ENCODE measurements around the gene ATG2B.

Gene ATG2B

DNA sequence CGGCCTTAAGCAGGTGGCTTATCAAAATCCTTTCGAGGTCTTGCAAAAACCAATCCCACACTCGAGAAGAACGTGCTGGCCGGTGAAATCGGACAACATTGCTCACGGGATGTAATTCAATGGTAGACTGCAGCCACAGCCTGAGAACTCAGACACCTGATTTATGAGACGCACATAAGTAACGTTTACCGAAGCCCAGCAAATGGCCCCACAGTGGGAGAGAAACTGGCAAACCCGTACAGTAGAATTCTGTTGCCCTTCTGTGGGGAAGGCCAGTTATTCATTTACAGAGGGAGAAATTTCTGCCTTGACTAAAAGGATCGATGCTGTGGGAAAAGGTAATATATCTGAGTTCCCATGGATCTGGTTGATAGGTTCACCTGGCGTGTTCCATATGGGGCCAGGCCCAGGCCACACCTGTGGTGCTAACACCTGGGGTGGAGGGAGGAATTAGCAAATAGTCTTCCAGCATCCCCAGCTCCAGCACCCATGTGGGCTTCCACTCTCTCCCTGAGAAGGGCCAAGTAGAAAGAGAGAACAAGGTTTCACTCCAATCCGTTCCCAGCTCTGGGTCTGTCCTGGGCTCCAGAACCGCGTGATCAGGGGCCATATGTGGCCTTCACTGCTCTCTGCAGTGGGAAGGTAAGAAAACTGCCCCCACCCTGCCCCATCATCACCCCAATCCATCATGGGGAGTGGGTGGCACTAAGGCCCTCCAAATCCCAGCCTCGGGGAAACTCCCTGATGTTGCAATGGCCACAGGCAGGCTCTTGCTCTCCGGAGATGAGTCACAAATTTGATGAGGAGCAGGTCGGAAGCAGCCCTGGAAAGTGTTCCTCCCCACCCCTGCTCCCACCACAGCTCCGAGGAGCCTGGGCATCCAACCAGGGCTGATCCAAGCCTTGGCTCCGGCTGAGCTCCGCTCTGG lies 94.4 kb downstream of the ATG2B start:
- peak in 1 of 2 donors; percentile 29 for DNase-seq

DNA sequence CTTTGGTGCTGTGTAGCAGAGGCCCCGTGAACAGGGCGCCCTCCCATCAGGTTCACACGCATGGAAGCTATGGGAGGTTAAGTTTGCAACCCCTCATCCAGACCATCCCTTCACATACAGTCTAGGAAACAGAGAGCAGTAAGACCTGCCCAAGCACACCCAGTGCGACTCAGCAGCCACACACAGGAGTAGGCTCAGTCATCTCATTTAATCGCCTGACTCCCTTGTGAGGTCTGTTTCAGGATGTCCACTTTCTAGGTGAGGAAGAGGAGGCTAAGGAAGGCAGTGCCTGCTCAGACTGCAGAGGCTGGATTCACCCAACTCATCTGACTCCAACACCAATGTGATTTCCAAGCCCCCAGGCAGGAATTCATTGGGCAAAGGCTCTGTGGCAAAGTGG lies 95.2 kb downstream of the ATG2B start:
- DNase-seq: no peak

DNA sequence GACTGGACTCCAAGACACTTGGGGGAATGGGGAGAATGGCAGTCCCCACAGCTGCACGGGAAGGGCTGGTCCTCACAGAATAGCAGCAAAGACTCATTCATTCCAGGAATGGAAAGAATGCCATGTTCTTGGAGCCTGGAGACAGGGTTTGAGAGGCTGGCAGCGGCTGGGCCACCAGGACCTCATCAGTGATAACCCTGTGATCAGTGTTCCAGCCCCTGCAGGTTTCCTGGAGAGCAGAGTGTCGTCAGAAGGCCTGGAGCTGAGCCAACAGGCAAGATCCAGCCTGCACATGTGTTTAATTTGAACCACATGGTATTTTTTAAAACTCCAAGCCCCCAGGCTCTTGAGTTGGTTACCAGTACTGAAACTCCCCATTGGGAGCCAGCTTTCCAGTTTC lies 95.8 kb downstream of the ATG2B start:
- DNase-seq: no peak

DNA sequence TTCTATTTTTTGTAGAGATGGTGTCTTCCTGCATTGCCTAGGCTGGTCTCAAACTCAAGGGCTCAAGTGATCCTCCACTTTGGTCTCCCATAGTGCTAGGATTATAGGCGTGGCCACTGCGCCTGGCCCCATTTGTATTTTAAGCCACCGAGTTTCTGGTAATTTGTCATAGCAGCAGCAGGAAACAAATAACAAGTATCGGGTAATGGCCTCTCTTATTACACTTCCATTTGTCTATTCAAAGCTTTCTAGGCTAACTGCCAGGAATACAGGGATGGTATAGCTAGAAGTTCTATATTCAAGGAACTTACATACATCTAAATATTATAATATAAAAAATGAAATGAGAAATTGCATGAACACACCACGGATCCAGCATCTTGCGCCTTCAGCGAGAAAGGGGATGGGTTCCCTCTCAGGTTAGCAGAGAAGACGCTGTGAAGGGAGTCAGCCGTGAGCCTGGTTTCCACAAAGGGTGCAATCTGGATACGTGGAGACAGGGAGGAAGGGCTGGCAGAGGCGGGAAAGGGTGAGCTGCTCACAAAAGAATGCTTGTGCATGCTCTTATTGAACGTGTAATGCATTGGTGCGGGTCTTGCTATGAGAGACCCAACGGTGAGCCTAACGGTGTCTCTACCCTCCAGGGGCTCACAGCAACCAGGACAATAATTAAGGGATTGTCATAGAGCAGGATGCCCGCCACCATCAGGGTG lies 97.6 kb downstream of the ATG2B start:
- no peak for DNase-seq

DNA sequence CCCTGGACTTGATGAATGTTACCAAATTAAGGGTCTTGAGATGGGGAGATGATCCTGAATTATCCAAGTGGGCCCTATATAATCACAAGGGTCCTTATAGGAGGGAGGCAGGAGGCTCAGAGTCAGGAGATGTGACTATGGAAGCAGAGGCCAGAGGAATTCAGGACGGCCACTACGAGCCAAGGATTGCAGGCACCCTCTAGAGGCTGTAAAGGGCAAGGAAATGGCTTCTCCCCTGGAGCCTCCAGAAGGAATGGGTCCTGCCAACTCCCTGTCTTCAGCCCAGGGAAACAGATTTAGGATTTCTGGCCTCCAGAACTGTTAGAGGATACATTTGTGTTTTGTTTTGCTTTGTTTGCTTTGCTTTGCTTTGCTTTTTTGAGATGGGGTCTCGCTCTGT lies 98.3 kb downstream of the ATG2B start:
- DNase-seq: no peak

DNA sequence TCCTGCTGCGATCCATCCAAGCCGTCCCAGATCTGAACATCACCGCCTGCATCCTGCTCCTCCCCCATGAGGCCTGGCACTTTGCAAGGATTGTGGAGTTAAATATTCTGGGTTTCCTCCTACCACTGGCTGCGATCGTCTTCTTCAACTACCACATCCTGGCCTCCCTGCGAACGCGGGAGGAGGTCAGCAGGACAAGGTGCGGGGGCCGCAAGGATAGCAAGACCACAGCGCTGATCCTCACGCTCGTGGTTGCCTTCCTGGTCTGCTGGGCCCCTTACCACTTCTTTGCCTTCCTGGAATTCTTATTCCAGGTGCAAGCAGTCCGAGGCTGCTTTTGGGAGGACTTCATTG lies 99.0 kb downstream of the ATG2B start:
- DNase-seq: no peak

DNA sequence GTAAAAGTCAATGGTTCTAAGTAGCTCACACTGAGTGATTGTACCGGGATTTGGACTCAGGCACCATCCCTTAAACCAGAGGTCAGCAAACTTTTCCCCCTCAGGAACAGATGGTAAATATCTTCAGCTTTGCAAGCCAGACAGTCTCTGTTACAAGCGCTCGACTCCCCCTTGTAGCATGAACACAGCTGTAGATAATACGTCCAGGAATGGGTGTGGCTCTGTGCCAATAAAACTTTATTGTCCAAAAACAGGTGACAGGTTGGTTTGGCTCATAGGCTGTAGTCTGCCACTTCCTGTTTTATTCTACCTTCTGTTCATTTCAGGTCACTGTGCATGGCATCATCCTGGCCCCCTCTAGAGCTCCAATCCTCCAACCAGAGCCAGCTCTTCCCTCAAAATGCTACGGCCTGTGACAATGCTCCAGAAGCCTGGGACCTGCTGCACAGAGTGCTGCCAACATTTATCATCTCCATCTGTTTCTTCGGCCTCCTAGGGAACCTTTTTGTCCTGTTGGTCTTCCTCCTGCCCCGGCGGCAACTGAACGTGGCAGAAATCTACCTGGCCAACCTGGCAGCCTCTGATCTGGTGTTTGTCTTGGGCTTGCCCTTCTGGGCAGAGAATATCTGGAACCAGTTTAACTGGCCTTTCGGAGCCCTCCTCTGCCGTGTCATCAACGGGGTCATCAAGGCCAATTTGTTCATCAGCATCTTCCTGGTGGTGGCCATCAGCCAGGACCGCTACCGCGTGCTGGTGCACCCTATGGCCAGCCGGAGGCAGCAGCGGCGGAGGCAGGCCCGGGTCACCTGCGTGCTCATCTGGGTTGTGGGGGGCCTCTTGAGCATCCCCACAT lies 99.6 kb downstream of the ATG2B start:
- no peak for DNase-seq

DNA sequence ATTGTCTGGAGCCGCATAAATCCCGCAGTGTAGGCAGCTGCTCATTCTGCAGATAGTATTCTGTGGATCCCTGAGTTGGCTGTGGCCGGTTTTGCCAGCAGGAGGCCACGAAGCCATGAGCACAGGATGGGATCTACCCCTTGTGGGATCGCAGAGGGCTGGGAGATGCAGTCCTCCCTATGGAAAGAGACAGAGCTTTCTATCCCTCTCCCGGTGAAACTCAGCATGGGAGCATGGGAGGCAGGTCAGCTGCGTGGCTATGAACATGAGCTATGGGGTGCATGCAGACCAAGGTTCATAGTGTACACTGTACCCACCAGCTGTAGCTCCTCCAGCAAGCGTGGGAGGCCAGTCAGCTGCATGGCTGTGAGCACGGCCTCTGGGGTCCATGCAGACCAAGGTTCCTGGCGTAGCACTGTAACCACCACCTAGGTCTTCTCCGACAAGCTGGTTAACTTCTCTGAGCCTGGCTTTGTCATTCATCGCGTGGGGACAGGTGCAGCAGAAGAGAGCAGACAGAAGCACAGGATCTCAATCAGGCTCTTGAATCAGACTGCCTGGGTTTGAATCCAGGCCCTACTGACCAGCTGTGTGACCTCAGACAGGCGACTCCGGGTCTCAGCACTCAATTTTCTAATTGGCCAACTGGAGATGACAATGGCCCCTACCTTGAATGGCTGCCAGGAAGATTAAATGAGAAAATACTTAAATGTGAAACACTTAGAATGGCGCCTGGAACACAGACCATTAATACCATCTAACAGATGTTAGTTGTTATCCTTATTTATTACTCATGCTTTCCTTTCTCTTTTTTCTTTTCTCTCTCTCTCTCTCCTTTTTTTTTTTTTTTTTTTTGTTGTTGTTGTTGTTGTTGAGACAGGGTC lies 101.1 kb downstream of the ATG2B start:
- DNase-seq: no peak

DNA sequence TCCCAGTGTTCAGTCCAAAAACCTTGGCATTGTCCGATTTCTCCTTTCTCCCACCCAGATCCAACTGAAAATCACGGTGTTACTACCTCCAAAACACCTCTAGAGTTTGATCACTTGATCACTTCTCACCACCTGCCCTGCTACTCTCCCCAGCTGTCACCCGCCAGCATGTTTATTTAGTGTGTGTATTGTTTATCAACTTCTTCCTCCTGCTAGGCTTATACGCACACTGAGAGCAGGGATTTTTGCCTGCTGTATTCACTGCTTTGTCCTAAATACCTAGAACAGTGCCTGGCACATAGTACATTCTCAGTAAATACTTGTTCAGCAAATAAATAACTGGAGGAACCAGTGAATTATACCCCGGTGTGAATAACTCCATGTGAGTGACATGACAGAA lies 102.1 kb downstream of the ATG2B start:
- DNase-seq: no peak

DNA sequence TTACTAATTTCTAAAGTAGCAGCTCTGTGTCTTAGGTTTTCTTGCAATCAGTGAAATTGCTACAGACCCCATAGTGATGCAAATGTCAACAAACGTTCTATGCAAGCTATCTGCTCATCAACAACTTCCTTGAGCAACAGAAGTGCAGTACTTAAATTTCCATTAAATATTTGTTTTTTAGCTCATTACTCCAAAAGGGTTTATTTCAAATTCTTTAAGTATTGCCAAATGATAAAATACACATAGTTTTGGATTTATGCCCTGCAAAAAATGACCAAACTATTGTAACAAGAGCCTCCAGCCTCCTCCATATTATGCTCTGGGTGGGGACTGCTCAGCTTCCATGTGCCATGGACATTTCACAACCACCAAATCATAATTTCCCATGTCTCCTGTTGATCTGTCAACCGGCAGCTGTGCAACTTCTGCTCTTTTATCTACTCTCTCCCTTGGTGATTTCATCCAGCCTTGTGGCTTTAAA lies 102.8 kb downstream of the ATG2B start:
- DNase-seq: peak in 1 of 2 donors; percentile 21

DNA sequence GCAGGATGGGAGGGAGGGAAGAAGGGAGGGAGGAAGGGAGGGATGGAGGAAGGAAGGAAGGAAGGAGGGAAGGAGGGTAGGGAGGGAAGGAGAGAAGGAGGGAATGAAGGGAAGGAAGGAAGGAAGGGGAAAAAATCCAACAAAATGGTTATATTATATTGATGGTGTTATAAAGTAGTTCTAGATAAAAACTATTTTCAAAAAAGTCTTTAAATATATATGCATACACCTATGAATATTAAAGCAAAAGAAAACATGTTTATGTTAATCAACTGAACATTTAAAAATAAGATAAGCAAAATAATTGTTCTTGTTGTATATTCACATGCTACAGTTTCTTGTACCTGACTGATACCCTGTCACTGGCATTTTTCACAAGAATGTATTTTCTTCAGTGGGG lies 105.2 kb downstream of the ATG2B start:
- DNase-seq: no peak

DNA sequence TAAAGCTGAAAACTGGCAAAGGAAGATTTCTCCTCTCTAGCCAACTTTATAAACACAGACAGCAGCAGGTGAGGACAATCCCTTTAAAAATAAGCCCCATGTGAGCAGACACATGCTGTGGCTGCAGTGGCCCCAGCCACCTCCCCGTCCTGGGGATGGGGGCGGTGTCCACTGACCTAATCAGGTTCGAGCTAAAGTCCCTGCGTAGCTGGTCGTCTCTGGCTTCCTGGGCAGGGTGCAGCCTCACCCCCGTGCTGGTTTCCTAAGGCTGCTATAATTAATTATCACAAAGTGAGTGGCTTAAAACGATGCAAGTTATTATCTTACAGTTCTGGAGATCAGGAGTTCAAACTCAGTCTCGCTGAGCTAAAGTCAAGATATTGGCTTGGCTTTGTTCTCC lies 106.1 kb downstream of the ATG2B start:
- no peak for DNase-seq

DNA sequence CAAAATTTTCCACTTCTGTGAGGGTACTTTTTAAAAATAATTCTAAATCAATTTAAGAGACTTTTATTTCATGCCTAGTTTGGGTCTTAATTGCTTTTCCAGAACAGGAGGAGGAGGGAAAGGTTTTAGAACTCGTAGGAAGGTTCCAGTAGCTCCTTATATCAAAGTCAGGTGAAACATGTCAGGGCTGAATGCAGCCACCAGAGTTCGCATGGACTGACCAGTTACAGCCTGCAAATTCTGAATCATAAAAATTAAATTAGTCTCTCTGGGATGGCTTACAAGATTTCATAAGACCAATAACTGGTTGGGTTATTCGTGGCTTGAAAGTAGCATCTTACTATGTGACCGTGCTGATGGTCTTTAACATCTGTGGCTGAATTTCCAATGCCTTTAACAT lies 106.7 kb downstream of the ATG2B start:
- no peak for DNase-seq

DNA sequence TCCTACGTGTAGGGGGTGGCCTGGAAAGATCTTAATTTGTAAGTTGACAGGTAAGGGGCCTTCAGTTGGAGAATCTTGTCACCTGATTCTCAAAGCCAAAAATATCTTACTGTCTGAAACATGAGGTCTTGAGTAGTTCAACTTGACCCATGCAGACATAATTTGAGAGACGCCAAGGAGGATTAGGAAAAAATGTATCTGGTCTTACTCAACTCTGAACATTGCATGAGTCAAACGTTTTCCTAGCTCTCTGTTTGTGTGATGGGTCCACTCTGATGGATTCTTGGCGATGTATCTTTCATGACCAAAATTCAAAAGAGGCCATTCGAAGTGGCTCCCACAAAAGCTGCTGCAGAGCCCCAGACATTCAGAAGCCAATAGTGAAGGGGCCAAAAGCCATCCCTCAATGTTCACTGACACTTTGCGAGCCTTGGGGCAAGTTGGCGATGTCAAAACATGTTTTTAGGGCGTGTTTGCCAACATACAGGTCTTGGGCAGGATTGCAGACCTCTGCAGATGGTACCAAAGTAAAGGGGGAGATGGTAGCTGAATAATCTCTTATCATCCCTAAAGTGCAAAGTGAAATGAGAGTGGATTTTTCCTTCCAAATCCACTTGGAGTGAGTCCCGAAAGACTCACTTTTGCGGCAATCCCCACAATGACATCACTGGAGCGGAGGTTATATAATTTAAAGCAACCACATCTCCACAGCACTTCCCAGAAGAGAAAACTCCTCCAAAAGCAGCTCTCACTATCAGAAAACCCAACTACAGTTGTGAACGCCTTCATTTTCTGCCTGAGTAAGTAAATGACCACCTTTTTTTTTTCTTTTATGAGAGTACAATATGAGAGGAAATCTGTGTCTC lies 107.4 kb downstream of the ATG2B start, which contains the start of gene BDKRB1:
Gene BDKRB1, plus strand, starts transcription at position 710 of the 866 bp plus-strand sequence. CDS start 7,473 bp downstream, outside the sequence.
- DNase-seq: no peak

DNA sequence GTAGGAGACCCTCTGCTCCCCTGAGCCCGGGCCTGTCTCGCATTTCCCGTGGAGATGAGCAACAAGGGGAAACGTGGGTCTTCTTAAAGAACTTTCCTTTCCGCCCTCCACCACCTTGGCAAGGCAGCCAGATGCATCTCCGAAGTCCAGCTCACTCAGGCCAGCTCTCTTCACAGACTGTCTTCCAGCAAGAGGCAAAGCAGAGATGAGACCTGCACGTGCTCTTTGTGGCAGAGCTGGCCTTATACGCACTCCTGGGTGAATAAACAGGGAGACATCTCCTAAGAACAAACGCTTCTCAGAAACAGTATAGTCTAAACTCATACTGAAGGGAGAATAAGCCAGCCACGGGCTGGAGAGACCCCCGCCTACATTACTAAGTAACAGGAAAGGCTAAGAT lies 108.5 kb downstream of the ATG2B start:
- no peak for DNase-seq

DNA sequence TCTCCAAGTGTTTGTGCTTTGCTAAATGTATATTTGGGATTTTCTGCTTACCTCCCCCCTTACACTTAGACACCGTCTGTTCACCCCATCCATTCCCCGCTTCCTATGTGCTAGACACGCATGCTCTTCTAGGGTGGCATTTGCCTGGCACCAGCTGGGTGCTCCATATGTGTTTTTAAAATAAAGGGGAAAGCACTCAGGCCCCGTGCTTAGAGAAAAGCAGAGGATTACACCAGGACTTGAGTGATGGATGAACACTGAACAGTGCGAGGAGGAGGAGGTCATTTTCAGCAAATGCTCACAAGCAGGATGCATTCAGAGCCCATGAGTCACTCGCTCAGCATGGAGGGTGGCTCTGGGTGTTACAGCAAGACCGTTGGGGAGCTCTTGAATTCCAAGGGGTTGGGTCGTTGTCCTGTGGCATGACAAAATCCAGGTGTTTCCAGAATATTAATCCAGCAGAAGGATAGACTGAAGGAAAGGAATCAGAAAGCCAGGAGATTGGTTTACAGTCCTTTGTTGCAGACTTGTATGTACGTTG lies 110.1 kb downstream of the ATG2B start:
- DNase-seq: no peak

DNA sequence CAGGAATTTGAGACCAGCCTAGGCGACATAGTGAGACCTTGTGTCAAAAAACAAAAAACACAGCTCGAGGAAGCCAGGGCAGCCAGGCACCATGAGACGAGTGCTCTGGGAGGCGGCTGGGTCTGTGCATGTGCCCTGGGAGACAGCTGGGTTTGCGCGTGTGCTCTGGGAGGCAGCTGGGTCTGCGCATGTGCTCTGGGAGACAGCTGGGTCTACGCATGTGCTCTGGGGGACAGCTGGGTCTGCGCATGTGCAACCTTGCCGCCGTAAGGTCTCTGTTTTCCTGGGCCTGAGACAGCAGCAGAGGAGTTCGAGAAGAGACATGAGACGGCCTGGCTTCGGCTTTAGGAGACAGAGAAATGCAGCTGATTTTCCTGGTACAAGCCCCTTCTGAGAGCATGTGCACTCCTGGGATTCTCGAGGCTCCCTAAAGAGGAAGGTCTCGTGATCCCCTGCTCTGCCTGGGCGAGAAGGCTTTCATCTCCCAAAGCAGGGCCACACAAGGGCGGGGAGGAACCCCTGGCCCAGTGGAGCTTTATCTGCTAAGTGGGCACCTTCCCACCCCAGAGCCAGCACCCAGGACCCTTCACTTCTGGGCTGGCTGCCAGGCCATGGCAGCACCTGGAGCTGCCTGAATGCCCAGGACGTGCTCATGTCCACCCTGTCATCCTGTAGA lies 110.7 kb downstream of the ATG2B start:
- DNase-seq: no peak

DNA sequence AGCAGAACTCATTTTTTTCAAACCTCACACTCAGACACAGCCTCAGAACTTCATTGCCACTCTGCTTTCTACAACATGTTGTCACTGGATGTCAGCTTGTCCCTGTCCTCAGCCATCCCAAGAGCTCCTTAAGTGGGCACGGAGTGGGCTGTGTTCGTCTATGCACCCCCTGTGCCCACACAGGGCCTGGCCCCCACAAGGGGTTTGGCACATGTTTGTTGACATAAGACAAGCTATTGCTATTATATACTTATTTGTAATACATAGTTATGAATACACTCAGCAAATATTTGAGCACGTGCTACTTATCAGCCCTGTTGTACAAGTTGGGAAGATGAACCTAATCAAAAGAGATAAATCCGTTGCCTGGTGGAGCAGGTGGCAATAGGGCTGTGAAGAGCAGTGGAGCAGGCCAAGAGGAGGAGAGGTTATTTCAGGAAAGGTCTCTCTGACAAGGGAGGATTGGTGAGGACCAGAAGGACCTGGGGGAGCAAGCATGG lies 111.4 kb downstream of the ATG2B start:
- no peak for DNase-seq

DNA sequence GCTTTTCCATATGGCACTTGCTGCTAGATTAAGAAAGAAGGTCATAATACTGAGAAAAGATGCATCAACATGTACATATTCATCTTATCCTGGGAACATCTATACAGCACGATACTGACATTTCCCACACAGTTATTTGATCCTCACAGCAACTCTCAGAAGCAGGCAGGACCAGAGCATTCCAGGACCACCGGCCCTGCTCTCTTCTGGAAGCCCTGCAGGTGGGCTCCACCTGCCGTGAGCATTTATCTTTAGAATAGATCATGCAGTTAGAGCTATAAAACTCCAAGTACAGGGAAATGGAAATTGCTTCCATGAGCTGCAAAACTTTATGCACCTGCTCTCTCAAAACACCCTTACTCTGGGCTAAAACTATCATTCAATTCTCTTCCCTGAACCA lies 112.7 kb downstream of the ATG2B start:
- DNase-seq: no peak

DNA sequence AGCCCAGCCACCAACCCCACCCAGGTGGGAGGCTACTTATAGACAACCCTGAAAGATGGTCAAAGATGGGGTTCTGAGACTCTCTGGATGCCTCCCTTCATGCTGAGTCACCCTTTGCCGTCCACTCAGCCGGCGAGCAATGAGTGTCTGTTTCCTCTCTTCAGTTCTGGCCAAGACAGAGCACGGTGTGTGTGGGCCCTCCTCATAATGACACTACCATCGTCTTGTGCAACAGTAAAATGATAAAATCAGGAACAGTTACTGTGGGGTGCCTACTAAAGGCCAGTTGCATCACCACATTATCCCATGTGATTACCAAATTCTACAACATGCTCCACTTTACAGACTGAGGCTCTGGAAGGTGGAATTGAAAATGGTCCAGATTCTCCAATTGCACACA lies 114.1 kb downstream of the ATG2B start:
- DNase-seq: peak; percentile 85 to 93

All from inflammatory macrophage treated with lipopolysaccharide for 1 hour (primary cell).